GM12874 (cell line): ENCODE data around the gene CLSTN2.

Experiments used
- TF ChIP-seq, protein P1 (sequence below): IDR thresholded peaks from 2 replicates; pipeline ENCODE4 v1.5.1; 2011; ENCODE audit warnings: low read depth, mild to moderate bottlenecking, control low read depth, low read length, moderate library complexity; ENCODE audit not compliant: insufficient read depth

Gene CLSTN2

DNA sequence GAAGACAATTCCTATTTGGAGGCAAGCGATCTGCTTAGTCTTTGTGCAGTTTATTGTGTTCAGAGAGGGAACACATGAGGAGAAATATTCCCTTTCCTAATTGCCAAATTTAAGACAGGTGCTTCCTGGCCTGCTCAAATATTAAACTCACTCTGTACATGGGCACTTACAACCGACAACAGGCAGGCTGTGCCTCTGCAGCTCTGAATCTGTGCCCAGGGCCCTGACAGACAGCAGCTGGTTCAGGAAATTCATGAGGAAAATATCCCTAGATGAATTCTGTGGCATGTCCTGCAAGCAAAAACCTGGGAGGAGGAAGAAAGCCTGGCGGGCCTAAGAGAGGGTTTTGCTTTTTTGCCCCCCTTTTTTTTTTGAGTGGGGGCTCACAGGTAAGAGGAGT lies 573.6 kb downstream of the CLSTN2 start:
- TF ChIP-seq, protein P1, sequence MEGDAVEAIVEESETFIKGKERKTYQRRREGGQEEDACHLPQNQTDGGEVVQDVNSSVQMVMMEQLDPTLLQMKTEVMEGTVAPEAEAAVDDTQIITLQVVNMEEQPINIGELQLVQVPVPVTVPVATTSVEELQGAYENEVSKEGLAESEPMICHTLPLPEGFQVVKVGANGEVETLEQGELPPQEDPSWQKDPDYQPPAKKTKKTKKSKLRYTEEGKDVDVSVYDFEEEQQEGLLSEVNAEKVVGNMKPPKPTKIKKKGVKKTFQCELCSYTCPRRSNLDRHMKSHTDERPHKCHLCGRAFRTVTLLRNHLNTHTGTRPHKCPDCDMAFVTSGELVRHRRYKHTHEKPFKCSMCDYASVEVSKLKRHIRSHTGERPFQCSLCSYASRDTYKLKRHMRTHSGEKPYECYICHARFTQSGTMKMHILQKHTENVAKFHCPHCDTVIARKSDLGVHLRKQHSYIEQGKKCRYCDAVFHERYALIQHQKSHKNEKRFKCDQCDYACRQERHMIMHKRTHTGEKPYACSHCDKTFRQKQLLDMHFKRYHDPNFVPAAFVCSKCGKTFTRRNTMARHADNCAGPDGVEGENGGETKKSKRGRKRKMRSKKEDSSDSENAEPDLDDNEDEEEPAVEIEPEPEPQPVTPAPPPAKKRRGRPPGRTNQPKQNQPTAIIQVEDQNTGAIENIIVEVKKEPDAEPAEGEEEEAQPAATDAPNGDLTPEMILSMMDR = no peak

- TF ChIP-seq, protein P1 = no peak
These were observed 574.5 kb downstream of the CLSTN2 start for GRCh38 chr3:140509534-140509933.

DNA sequence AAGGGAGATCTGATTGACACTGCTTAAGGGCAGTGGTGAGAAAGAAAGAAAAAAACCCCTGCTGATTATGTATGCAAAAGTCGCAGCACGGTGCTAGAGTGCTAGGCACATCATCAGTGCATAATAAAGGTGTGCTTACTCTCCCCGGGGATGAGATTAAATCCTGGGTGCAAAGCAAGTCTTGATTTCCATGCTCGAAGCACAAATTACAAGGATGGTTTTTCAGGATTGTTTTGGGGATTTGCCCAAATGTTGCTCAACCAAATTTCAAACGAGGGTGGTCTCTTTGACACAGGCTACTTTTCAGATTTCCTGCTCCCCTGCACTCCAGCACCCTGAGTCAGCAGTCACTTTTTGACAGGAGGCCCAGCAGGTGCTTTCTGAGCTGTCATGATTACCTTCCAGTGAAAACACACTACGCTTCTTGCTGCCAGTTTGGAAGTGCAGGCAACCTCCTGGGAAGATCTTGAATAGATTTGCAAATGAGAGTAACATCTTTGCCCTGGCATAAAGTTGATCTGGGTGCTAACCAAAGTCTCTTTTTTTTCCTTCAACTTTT lies 575.4 kb downstream of the CLSTN2 start:
- TF ChIP-seq, protein P1 = no peak

- TF ChIP-seq, protein P1 = no peak
These were observed 586.9 kb downstream of the CLSTN2 start for GRCh38 chr3:140521751-140522445.

- TF ChIP-seq, protein P1 = no peak
These were observed 587.8 kb downstream of the CLSTN2 start for GRCh38 chr3:140522653-140523380.

GRCh38 chr3:140523600-140523999 lies 588.6 kb downstream of the CLSTN2 start:
- TF ChIP-seq, protein P1 = no peak

DNA sequence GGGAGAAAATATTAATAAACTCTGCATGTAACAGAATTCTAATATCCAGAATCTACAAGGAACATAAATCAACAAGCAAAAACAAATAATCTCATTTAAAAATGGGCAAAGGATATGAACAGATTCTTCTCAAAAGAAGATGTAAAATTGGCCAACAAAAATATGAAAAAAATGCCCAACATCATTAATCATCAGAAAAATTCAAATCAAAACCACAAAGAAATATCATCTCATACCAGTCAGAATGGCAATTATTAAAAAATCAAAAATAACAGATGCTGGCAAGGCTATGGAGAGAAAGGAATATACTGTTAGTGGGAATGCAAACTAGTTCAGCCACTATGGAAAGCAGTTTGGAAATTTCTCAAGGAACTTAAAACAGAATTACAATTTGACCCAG lies 592.2 kb downstream of the CLSTN2 start:
- TF ChIP-seq, protein P1 = no peak
